AG04450 (cell line): ENCODE data around the gene RPLP2. TPM values are rescaled to one million over a fixed set of nuclear protein-coding genes. Genes with fewer than 3 reads are reported as not detected.

ENCODE experiments used
- CTCF ChIA-PET: fragments of 300-600, 350-600 bp; formaldehyde crosslinking; extraction: SDS; loops from one replicate; lab custom pipeline; 2022; ENCODE audit warnings: antibody characterized with exemption, inconsistent platforms; lab: Charles Lee
- POLR2A ChIA-PET: fragments of 350-600 bp; formaldehyde crosslinking; extraction: SDS; loops from one replicate; lab custom pipeline; 2021; ENCODE audit warnings: antibody characterized with exemption, inconsistent platforms; lab: Yijun Ruan, JAX
- DNase-seq: peaks from one replicate; pipeline ENCODE4 v3.0.0-alpha.2; 2011; ENCODE audit warnings: low read depth, low spot score
- H3K27ac ChIP-seq: one replicate; pipeline ENCODE4 v1.5.1; 2012; ENCODE audit warnings: low read depth, low read length, control low read depth
- H3K27me3 ChIP-seq: one replicate; pipeline ENCODE4 v1.6.0; 2012; ENCODE audit warnings: low read length; ENCODE audit not compliant: control insufficient read depth, insufficient read depth
- H3K4me3 ChIP-seq: 2 replicates; pipeline ENCODE4 v1.5.1; 2011; ENCODE audit warnings: mild to moderate bottlenecking, low read depth, low read length, control low read depth
- H3K9me3 ChIP-seq: 2 replicates; pipeline ENCODE4 v1.5.1; 2012; ENCODE audit warnings: low read length; ENCODE audit not compliant: control insufficient read depth, insufficient read depth
- polyA plus RNA-seq: library from polyadenylated mRNA; depleted of rRNA; stranded (reverse); fragments of >200 nt; gene quantifications from 2 replicates; pipeline ENCODE4 v1.2.3, GENCODE V29; 2011
- TF ChIP-seq, protein P1 (sequence below): IDR thresholded peaks from 2 replicates; pipeline ENCODE4 v1.5.1; 2011; ENCODE audit warnings: low read depth, low read length, control low read depth, inconsistent platforms

The RPLP2 gene
- polyA plus RNA-seq, 1 experiment: 1,115 TPM

- Histone ChIP-seq H3K4me3 (no peak overlapping the region), H3K27me3 (no peaks in the 10 kb centered on the region), H3K27ac (no peak overlapping the region), H3K9me3 (peaks cover 3% of the 10 kb centered on the region; the same call in 1 of the 2 replicates)
- no peak for DNase-seq
- POLR2A ChIA-PET: no interaction called here
- CTCF ChIA-PET: interaction anchor here (0.6 kb wide), 1 partner anchor 20 kb away, joined by 3 read pairs; no protein-coding TSS in a partner anchor
- TF ChIP-seq, protein P1, sequence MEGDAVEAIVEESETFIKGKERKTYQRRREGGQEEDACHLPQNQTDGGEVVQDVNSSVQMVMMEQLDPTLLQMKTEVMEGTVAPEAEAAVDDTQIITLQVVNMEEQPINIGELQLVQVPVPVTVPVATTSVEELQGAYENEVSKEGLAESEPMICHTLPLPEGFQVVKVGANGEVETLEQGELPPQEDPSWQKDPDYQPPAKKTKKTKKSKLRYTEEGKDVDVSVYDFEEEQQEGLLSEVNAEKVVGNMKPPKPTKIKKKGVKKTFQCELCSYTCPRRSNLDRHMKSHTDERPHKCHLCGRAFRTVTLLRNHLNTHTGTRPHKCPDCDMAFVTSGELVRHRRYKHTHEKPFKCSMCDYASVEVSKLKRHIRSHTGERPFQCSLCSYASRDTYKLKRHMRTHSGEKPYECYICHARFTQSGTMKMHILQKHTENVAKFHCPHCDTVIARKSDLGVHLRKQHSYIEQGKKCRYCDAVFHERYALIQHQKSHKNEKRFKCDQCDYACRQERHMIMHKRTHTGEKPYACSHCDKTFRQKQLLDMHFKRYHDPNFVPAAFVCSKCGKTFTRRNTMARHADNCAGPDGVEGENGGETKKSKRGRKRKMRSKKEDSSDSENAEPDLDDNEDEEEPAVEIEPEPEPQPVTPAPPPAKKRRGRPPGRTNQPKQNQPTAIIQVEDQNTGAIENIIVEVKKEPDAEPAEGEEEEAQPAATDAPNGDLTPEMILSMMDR: no peak
These were observed 10.0 kb upstream of the RPLP2 start for GRCh38 chr11:799641-800316.

- no peak overlapping the region for H3K4me3 ChIP-seq
- POLR2A ChIA-PET: no interaction called here
- H3K27ac ChIP-seq: no peak overlapping the region
- no peaks in the 10 kb centered on the region for H3K27me3 ChIP-seq
- TF ChIP-seq, protein P1: no peak
- no peak for DNase-seq
- CTCF ChIA-PET: no interaction called here
- H3K9me3 ChIP-seq: peaks cover 3% of the 10 kb centered on the region; the same call in 1 of the 2 replicates
These were observed 9.3 kb upstream of the RPLP2 start for GRCh38 chr11:800473-800872.

GRCh38 chr11:801097-801780, 8.5 kb upstream of the RPLP2 start:
- Histone ChIP-seq H3K27me3 (no peaks in the 10 kb centered on the region), H3K27ac (no peak overlapping the region), H3K4me3 (no peak overlapping the region), H3K9me3 (peaks cover 3% of the 10 kb centered on the region; the same call in 1 of the 2 replicates)
- no peak for DNase-seq
- TF ChIP-seq, protein P1: no peak
- POLR2A ChIA-PET: no interaction called here
- CTCF ChIA-PET: no interaction called here

- no peak overlapping the region for H3K4me3 ChIP-seq
- CTCF ChIA-PET: no interaction called here
- TF ChIP-seq, protein P1: no peak
- POLR2A ChIA-PET: no interaction called here
- peaks cover 3% of the 10 kb centered on the region; the same call in 1 of the 2 replicates for H3K9me3 ChIP-seq
- H3K27ac ChIP-seq: no peak overlapping the region
- DNase-seq: no peak
- H3K27me3 ChIP-seq: no peaks in the 10 kb centered on the region
These were observed 7.6 kb upstream of the RPLP2 start for GRCh38 chr11:802018-802617.
